NCI-H82 (cell line): ENCODE measurements around the gene IFT25.

Source experiments
- DNase-seq: peaks from one replicate; lab custom pipeline; 2025; lab: John Stamatoyannopoulos, UW

Gene IFT25

DNA sequence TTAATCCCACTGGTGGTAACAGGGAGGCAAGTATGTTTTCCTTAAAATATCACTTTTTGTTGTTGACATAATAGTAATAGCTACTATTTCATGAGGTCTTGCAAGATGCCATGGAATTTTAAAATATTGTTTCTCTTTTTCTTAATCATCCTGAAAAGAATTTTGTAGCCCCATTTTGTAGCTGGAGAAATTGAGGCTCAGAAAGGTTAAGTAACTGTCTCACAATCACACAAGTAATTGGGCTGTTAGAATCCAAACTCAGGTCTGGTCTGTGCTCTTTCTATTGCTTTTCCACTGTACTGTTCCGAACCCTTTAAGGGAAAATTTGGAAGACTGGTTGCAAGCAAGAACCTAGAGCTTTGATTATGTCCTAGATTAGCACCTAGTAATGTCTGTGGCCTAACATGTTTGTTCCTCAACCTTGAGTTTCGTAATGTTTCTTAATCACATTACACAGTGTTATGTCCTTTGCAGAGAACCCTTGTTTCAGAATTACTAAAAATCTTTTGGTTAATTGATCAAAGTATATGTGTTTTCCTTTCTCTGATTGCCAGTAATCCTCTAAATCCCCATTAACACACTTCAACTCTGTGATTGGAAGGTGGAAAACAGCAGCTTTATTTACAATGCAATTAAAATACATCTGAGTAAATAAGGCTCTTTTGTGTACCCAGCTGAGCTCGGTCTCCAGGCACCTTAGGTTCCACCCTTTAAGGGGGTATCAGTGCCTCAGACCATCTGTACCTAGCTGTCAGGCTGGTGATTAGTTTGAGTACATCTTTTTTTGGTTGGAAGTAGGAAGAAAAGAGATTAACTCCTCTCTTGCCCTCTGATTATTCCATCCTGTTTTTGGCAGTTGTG, 11.0 kb upstream of the IFT25 start:
- DNase-seq = peak; percentile 97

DNA sequence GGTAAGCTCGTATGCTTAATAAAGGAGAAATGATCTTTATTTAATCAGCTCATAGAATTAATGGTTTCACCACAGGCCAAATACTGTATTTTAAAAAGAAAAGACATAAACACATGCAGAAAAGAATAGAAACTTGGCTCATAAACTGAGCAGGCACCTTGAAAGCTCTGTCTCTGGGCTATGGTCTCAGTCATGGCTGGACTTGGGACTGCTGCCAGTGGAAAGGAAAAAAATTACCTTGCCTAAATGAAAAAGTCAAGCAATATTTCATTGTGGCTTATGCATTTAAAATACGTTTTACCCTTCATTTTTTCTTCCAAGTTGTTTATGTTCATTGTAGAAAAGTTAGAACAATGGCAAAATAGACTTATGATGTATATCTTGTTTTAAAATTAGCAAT, 8.6 kb upstream of the IFT25 start:
- DNase-seq = no peak

GRCh38 chr1:53951697-53952096, 6.2 kb upstream of the IFT25 start:
- peak; percentile 88 for DNase-seq

DNA sequence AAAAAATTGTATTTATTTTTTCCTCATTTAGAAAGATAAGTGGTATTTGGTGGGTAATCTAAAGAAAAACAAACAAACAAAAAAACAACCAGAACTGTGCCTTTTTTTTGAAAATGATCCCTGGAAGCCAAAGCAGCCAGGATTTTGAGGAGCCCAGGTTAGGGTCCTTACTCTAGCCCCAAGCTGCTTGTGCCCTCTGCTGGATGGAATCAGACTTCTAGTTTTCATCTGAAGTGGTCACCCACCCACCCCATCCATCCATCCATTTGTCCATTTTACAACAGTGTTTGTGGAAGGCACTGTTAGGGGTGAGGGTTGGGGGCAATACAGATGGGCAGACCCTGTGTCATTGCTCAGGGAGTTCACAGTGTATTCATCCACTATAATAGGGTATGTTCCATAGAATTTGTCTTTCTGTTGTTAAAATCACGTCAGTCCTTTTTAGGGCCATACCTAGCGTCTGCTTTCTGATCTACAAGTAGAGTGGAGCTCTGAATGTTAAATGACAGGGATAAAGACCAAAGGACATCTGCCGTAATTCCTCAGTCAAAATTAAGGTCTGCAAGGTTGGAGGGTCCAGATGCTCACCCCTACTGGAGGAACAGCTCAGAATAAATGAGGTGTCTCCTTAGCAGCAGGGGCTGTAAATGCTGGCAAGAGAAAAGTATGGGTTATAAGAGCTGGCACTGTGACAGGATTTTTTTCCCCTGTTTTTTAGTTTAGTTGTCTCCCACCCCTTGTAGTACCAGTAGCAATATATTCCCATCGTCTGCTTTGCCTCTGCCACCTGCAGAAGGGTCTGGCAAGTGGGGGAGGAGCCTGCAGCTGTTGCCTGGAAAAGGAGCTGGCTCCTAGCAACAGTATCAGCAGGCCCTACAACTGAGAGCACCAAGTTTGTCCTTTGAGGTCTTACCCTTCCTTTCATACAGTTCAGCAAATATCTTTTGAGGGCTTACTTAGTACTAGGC, 3.8 kb upstream of the IFT25 start:
- DNase-seq = peak; percentile 75

- no peak for DNase-seq
These were observed 2.8 kb upstream of the IFT25 start for GRCh38 chr1:53948291-53948690.

GRCh38 chr1:53947172-53947907, 1.8 kb upstream of the IFT25 start:
- DNase-seq = peak; percentile 24

GRCh38 chr1:53946252-53947171, 1.0 kb upstream of the IFT25 start, which contains the start of gene LRRC42:
Gene LRRC42, plus strand, starts transcription at chr1:53946350. Its CDS starts 5,650 bp downstream, at chr1:53952000.
- no peak for DNase-seq

DNA sequence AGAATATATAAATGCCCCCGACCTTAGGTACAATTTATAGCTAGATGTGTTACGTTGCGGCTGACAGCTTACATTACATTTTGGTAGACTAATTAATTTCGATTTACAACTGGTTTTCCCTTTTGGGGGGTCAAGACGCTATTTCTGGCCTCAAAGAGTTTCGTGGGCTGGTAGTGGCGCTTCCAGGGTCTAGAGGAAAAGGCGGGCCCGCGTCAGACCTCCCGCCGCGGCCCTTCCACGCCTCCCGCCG, 391 bp downstream of the IFT25 start:
- no peak for DNase-seq

DNA sequence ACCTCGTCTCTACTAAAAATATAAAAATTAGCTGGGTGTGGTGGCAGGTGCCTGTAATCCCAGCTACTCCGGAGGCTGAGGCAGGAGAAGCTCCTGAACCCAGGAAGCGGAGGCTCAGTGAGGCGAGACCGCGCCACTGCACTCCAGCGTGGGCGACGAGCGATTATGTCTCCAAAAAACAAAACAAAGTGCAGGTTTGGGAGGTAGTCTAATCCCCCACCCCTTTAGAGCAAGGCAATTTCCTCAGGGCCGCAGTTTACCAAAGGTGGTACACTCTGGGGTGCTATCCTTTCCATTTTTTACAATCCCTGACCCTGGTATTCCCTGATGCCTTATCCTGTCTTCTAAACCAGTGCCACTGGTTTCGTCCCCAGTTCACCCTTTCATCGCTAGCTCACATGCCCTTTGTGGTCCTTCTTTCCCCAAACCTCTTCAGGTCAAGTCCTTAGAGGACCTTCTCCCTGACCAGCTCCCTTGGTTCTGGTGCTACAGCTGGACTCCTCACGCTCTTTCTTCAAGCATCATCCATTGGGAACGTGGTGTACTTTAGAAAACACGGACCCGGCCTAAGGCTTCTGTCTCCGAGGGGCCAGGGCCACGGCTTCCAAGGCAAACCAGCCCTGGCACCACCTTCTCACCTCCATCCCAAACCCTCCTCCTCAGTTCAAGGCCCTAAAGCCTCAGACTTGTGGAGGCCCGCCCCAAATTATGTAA, 873 bp downstream of the IFT25 start:
- DNase-seq = peak; percentile 59

DNA sequence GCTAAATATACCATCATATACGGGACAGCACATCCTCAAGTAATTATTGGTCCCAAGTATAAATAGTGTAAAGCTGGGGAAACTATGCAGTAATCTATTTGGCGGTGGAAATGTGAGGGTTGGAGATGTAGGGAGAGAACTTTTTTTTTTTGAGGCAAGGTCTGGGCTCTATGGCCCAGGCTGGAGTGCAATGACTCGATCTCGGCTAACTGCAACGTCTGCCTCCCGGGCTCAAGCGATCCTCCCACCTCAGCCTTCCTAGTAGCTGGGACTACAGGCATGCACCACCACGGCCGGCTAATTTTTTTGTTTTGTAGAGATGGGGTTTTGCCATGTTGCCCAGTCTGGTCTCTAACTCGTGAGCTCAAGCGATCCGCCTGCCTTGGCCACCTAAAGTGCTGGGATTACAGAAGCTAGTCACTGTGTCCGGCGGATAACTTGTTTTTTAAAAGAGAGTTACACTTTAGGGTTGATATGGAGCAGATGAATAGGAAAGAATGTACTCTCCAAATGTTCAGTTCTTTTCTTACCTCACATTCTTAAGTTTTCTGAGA, 1.9 kb downstream of the IFT25 start:
- no peak for DNase-seq

DNA sequence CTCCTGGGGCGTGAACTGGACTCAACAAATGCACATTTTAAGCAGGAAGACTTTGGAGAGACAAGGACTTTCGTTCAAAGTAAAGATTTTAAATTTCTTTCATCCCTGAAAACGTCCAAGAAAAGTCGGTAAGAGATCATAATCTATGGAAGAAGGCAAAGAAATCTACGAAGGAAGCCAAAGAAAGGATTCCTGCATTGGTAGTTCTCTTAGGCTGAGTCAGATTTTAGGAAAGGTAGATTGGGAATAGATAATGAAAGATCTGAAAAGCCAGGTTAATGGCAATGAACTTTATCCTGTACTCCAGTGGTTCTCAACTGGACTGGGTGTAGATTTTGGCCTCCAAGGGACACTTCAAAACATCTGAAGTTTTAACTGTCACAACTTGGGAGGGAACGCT, 2.4 kb downstream of the IFT25 start:
- DNase-seq = no peak

GRCh38 chr1:53942127-53942957, 3.2 kb downstream of the IFT25 start:
- DNase-seq = no peak

- DNase-seq = no peak
These were observed 7.2 kb downstream of the IFT25 start for GRCh38 chr1:53938136-53938830.

- DNase-seq = no peak
These were observed 9.1 kb downstream of the IFT25 start for GRCh38 chr1:53936430-53936829.

DNA sequence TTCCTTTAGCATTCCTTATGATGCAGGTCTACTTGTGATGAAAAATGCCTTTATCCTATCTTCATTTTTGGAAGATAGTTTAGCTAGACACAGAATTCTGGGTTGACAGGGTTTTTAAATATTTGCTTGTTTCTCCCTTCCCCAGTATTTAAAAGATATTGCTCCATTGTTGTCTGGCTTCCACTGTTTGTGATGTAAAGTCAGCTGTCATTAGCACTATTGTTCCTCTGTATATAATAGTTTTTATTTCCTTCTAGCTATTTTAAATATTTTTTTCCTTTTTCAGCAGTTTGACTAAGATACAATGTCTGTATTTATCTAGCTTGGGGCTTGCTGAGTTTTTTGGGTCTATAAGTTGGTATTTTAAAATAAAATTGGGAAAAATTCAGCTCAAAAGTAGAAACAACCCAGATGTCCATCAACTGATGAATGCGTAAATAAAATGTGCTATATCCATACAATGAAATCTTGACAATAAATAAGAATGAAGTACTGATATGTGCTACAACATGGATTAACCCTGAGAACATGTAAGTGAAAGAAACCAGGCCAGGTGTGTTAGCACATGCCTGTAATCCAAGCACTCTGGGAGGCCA, 11.2 kb downstream of the IFT25 start:
- no peak for DNase-seq

DNA sequence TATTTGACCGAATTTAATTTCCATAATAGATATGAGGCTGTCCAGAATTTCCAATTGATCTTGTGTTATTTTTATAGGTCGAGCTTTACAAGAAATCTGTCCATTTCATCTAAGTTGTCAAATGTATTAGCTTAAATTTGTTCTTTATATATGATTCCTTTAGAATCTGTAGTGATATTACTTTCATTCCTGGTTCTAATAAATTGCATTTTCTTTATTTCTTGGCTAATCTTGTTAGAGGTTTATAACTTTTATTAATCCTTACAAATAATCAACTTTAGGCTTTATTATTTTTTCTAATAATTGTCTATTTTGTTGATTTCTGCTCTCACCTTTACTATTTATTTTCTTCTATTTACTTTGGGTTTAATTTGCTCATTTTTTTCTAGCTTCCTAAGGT, 14.0 kb downstream of the IFT25 start:
- no peak for DNase-seq

DNA sequence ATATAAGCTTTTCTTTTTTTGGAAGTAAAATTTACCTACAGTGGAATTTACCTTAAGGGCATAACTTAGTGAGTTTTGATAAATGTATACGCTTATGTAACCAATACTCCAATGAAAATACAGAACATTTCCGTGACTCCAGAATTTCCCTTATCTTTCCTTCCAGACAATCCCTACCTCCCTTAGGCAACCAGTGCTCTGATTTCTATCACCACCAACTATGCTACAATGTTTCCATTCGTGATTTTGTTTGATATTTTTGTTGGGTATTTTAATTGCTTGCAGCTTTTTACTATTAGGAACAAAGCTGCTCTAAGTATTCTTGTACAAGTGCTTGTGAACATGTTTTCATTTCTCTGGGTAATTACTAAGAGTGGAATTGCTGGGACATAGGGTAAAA, 14.6 kb downstream of the IFT25 start:
- no peak for DNase-seq

DNA sequence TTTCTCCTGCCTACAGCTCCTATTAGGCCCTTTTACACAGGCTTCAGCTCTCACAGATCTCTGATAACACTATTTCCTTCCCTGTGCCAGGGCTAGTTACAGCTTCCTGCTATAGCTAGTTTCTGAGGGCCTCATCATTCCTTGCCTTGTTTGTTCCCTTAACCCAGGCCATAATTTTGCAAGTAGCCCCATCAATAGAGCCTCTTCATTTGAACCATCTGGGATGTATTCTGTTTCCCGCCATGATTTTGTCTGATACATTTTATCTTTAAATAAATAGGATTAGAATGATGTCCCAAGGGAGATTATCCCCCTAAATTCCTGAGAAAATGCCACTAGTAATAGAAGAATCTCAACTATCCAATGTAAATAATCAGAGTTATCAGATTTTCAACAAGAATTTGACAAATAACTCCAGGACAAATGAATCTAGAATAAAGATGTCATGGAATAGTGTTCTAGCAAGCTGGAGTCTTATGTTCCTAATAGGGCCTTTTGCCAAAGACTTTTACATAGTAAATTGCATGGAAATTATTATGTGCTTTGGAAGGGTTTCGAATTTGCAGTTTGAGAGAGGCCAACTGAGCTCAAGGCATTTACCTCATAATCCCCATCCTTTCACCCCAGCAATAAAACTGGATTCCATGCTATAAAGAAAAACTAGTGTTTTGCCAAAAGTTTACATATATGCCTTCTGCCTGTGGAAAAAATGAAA, 16.1 kb downstream of the IFT25 start:
- peak; percentile 74 for DNase-seq
